HuH-7 (cell line): ENCODE data around the gene RAPGEF5.

Experiments used
- DNase-seq: peaks from one replicate; pipeline ENCODE4 v3.0.0; 2011; ENCODE audit warnings: low spot score

RAPGEF5 gene

DNA sequence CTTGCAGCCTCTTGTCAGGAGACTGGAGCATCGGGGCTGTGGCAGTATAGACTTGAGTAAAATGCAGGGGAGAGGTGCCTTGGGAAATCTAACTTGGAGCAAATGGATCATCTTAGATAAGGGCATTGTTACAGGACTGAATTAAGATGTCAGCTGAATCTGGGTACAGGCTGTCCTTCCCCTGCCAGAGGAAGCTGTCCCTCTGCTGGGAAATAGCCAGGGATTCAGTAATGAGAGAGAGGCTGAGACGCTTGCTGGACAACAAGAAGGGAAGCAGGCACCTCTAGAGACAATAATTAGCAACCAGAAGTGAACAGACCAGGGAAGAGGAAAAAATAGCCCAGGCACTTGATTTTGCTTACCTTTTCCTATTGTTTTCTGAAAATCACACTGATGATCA is 20.7 kb upstream of the RAPGEF5 start:
- no peak for DNase-seq

DNA sequence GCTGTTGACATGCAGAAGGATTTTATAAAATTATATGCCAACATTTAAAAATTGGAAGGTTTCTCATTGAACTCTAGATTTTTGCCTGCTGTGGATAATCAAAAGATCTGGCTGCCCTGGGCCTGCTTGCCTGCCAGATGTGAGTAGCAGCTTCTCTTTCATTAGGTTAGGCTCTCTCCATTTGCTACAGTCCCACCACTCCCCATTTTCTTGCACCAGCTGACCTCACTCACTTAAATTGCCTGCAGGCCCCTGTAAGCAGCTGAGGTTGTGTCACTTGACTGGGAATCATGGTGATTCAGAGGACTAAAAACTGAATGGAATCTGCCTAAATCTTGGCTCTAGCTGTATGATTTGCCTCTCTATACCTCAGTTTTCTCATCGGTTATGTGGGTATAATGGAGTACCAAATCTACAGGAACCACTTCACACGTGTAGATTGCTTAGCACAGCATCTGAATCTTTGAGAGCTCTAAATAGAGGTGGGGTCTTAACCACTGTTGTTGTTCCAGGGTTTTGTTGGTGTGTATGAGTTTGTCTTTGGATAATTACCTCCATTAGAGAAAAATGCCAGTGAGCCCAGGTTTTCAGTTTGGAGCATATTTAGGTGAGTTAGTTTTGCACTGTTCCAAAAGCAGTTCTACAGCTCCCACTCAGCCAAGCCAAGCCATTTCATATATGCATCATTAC is 18.6 kb upstream of the RAPGEF5 start:
- DNase-seq, result no peak

DNA sequence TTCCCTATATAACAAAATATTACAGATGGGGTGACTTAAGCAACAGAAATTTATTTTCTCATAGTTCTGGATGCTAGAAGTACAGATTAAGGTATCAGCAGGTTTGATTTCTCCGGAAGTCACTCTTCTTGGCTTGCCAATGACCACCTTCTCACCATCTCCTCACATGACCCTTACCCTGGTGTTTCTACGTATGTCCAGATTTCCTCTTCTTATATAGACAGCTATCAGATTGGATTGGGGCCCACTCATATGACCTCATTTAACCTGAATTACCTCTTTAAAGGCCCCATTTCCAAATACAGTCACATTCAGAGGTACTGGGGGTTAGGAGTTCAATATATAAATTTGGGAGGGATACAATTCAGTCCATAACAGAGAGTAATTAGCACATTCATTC is 17.0 kb upstream of the RAPGEF5 start:
- no peak for DNase-seq

DNA sequence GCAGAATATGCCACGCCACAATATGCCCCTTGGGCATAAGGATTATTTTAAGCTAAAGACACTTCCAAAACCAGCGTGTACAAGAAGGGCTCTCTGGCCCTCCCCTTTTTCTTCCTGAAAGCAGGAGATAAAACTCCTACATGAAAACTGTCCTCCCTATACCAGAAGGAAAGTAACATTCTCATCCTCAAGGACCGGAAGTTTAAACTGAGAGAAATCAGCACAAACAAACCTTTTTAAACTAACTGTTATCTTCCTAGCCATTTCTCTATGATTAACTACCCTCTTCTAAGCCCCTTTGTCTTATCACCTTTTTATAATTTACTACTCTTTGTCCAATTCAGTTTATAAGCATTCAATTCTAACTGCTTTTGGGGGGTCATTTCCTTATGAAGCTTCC is 16.4 kb upstream of the RAPGEF5 start:
- no peak for DNase-seq

DNA sequence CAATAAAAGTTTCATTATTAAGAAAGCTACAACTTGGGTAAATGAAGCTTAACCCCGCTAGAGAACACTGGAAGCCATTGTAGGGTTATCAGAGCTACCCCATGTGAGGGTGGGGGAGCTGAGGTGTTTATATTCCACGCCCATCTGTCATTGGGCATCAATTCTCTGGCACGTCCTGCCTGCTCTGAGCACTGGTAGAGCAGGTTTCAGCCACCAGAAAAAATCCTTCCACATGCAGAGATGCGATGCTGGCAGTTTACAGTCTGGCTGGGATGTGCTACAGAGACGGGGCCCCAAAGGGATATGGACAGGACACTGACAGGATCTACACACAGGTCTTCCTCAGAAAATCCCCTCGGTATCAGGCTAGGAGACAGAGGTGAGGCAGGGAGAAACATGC is 15.9 kb upstream of the RAPGEF5 start:
- no peak for DNase-seq

DNA sequence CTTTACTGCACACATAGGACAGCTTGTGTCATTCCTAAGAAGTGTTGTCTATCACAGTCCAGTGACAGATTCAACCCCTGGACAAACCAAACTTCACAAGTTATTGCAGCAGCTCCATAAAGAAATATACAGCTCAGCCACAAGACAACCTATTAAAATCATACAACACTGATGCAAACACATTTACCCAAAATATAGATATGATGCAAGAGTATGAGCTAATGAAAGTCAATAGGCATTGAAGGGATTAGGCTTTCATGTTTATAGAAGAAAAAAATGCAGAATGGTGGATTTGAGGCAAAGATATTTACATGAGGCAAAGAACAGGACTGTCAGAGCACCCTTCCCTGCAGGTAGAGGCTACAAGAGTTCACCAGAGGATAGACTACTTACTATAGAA is 14.9 kb upstream of the RAPGEF5 start:
- no peak for DNase-seq

DNA sequence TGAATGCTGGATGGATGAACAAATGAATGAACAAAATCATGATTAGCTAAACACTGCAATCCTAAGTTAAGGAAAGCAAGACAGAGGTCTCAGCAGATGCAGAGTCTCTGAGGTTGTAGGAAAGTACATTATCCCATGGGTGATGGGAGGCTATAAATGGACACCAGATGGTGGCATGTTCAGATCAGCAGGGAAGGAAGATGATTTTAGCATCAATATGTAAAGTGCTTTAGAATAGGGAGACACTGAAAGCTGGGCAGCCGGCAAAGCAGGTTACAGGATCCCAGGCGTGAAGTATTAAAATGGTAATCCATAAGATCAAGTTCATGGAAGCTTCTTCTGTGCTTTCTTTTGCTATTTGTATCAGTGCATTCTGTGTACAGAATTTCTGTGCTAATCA is 7.9 kb upstream of the RAPGEF5 start:
- no peak for DNase-seq

DNA sequence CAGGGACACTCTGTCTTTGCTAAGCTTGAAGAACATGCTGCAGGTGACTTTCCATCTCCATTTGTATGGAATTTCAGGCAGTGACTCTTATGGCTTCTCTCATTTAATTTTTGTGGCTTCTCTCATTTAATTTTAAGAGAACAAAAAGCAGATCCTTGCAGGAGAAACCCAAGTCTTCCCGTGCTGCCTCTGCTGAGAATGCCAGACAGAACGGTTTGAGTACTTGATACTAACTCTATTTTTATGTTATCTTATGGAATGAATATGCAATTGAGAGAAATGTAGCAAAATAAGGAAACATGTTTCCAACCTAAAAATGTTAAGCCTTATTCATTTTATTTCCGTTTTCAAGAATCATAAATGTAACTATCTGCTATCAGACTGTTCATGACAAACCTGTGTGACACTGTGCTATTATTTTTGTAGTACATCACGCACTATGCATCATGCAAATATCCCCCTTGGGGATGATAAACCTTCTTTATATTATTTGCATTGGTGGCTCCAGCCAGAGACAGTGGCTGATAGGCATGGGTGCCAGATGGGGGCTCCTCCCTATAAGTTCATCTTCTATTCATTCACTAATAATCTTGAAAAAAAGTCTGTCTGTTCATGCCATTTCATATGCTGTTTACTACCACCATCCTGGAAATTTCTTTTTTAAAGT is 6.9 kb upstream of the RAPGEF5 start:
- DNase-seq, result no peak

DNA sequence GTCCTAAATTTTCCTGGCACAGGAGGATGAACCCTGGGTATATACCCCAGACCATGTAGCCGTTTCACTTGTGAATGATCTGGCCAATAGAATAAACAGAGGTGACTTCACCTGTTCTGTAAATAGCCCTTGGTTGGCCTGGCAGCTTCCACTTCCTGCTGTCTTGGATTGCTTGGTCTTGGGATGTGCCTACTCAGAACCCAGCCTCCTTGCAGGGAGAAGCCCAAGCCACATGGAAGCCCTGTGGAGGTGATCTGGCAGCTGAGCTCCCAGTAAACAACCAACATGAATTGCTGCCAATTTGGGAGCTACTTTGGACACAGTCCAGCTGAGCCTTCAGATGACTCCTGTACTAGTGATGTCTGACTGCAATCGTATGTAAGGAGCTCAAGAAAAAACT is 4.8 kb upstream of the RAPGEF5 start:
- DNase-seq, result no peak

DNA sequence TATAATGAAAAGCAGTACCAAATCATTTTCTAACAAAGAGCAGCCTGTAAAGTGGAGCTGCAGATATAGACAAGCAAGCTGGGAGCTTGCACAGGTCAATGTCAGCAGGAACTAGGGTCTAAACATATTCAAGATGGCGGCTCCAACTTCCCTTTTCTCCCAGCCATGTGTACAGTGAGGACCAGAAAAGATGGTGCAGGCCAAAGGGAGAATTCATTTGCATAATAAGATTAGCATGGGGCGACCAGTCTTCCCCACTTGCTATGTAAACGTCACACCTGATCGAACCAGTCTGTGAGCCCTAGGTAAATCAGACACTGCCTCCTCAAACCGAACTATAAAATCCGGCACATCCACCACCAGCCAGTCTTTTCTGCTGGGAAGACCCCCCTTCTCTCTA is 4.4 kb upstream of the RAPGEF5 start:
- DNase-seq, result no peak

DNA sequence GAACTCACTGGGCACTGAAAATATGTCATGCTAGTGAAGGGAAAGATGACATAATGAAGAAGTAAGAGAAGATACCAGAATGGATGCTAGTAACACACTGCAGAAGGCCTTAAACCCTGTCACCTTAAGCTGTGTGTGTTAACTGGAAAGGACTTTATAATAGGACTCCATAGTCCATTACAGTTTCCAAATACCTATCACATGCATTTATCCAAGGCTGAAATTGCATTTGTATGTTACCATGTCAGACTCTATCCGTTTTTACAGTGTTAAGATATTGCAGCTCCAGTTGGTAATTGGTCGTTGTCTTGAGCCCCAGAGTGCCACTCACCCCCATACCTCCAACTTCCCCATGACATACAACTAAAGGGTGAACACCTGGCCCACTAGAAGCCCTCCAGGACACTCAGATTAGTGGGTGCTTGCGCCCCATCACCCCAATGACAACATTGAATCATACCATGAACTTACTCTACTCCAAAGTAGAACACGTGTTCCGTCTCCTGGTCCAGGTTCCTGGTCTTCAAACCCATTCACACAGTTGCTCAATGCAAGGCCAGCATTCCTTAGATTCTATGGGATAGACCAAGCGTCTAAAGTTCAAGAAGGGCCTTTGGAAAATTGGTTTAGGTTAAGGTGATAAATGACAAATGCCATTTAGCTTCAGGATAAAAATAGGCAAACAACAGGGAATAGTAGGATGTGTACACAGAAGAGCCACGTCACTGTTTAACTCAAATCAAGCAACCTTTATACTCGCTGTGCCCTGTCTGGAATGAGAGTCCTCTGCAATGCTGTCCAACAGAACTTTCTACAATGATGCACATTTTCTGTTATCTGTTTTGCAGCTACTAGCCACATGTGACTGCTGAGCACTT is 2.1 kb upstream of the RAPGEF5 start:
- DNase-seq, result peak; percentile 55

DNA sequence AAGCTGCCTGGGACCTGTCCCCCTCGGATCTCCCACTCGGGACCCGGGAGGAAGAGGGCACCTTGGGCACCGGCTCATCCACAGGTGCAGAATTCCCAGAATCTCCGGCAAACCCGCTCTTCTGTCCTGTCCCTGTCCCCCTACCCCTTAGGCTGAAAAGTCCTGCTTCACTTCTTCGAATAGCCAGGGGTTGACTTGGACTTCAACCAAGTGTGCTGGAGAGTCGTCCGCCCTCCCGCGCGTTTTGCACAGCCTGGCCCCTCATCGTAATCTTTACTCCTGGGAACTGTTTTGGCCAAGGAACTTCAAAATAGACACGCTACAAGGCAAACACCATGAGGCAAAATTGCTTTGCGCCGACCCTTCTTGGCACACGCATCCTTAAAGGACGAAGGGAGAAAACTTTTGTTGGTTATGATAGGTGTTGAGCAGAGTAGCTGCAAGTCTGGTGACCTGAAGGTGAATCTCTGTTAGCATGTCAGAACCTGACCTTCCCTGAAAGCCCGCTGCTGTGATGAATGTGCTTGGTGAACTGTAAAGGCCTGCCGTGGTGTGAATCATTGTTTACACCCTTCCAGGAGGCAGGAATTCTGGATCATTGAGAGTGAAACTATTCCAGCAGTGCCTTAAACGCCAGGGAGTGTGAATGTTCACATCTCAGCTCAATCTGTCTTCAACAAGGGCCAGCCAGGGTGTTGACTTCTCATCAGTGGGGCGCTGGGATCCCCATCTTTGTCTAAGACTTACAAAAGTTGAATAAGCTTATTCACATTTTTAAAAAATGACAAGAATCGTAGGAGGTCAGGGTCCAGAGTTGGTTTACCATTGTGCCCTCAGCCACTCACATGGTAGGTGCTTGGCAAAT is 589 bp upstream of the RAPGEF5 start:
- peak; percentile 74 for DNase-seq

DNA sequence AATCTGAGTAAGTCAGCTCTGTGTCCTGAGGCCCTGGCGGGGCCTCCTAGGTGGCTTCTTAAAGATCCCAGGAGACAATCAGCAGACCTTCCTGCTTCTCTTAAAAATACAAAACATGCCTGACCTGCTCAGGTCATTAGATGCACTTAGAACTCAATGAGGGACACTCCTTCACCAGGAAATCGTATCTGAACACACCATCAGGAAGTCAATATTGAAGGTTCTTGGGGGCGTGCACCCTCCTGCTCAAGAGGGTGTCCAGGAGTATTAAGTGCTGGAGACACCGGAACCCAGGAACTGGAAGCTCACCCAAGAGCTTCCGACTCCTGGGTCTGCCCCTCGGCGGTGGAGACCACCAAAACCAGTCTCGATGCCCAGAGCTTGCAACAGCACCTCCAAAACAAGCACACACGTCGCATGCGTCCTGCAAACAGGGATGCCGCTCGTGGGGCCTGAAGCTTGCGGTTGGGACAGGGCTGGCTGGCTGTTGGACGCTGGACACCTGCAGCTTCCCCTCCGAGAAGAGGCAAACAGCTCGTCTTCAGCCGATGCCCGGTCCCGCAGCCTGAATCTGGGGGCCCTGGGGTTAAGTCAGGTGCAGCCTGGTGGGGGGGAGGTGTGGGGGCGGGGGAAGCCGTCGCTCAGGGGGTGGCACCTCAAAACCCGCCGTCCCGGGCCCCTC is 803 bp downstream of the RAPGEF5 start:
- peak; percentile 35 for DNase-seq

DNA sequence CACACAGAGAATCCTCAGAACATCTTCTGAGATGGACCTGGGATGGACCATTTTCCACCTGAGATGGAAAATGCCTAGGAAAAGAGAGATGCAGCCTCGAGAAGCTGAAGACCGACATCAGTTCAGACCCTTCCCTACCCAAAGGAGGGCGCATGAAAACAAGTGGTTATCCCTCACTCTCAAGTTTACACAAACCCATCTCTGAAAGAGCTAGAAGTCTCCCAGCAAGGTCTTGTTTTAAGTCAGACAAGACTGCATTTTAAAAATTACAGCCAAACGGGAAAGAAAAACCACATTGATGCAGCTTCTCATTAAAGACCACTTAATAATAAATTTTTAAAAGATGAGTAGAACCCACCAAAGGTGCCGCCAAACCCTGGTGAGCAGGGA is 1.3 kb downstream of the RAPGEF5 start:
- DNase-seq, result no peak

DNA sequence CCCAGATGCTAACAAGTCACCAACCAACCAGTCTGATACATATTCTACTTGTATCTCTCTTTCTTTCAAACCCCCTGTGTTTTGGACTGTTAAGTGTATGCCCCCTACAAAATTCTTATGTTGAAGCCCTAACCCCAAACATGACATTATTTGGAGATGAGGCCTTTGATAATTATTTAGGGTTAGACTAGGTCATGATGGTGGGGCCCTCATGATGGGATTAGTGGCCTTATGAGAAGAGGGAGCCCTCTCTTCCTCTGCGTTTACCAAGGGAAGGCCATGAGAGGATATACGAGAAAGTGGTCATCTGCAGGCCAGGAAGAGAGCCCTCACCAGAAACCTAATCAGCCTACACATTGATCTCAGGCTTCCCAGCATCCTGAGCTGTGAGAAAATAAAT is 2.5 kb downstream of the RAPGEF5 start:
- DNase-seq, result no peak

DNA sequence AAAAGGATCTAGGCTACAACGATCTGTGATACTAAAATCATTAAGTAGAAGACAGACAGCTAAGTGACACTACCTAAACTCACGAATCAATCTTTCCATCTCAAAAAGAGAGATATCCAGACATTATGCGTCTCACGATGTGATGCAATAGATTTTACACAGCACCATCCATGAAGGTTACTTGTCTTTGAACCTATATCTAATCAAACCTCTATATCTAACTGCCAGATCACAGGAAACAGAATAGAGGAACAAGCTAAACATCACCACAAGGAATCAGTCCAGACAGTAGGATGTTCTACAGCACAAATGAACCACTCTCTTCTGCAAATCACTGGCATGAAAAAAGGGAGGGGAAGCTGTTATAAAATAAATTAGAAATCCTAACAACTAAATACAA is 4.1 kb downstream of the RAPGEF5 start:
- no peak for DNase-seq

DNA sequence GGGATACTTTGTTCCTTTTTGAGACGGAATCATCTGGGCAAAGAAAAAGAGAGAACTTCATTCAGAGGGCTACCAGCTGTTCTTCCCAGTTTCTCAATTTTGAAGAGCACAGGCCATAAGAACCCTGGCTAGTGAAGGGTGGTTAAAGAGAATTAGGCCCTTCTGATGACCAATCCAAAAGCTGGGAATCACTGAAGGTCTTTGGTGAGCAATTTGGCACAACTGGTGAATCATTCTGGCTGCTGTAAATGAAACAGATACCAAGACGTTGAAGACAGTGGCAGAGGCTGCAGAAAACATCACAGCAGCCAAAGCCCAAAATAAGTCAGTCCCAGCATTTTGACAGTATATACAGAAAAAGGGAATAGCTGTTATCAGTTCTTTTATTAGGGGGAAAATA is 5.1 kb downstream of the RAPGEF5 start:
- DNase-seq, result no peak

DNA sequence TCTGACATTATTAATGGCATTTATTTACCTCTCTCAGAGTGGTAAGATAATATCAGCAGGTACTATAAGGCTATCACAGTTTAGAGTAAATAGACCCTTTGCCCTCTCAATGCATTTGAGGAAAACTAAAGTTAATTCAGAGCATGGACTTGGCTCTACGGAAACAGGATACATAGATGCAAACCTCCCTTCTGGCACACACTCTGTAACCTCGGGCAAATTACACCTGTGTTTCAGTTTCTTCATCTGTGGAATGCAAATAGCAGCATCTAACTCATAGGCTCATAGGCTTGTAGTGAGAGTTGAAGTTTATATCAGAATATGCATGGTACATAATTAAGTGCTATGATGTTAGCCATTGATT is 5.6 kb downstream of the RAPGEF5 start:
- peak; percentile 52 for DNase-seq

DNA sequence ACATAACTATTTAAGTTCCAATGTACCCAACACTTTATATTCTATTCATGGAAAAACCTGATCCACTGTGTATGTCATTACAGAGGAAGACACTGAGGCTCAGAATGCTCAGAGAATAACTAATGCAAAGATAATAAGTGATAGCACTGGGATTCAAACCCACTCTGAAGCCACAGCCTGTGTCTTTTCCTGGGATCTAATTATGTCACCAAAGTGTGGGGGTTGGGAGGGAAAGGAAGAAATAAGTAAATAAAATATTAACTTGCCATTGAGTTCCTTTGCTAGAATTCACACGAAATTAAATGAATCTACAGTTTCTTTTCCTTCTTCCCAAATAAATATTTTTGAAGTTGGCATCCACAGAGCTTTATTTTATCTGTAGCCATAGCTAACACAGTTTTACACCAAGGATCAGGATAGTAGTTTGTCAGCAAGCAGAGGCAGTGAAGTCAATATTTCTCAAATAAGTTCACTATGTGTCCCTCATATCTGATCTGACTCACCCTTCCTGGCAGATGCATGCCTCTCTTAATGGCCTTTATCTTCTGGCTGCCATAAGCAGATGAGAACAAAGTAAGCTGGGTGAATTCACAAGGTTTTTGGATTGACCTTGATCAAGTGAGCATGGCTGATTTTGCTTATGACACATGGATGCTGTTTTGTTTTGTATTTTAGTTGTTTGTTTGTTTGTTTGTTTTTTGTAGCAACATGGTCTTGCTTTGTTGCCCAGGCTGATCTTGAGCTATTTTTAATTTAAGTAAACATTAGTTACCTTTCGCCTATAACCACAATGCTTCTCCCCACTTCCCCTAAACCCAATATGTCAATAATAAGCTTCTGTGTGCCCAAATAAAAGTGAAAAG is 6.3 kb downstream of the RAPGEF5 start:
- DNase-seq, result peak; percentile 56

DNA sequence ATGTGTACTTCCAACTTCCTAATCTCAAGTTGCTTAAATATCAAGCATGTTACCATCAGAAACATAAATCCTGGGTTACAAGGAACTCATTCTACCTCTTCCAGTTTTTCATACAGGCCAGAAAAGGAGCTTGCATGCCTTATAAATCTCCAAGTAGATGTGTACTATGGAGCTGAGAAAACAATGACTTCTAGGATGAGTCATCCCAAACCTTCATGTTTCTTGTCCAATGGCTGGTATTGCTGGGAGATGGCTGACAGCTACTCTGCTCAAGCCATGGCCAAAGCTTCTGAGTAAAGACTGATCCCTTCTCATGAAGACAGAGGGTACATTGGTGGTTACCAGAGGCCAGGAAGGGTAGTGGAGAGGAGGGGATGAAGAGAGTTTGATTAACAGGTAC is 8.6 kb downstream of the RAPGEF5 start:
- DNase-seq, result no peak
